NAMALWA (cell line): Measurements from ENCODE around the gene CDC16.

Experiments used
- DNase-seq: peaks from one replicate; pipeline ENCODE4 v3.0.0-alpha.2; 2015; ENCODE audit warnings: low spot score

CDC16 gene

DNA sequence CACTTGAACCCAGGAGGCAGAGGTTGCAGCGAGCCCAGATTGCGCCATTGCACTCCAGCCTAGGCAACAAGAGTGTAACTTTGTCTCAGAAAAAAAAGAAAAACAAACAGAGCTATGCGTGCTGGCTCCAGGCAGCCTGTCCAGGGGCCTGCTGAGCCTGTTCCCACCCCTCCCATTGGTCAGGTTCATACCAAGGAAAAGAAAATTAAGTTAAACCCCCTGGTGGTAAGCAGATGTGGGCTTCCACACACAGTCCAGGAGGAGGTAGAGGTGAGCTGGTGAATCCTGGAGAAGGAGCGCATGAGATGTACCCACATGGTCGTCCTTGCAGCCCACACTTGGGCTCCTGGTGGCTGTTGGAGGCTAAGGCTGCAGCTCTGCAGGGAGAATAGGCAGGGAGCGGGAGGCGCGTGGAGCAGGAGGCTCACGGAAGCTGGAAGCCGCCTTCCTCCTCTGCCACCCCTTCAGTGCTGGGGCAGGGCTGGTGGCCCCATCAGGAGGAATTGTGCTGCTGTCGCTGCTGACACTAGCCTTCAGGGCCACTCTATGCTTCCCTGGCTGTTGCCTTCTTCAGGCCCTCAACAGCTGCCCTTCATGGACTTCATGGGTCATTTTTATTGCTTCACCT, 69.1 kb downstream of the CDC16 start:
- no peak for DNase-seq

DNA sequence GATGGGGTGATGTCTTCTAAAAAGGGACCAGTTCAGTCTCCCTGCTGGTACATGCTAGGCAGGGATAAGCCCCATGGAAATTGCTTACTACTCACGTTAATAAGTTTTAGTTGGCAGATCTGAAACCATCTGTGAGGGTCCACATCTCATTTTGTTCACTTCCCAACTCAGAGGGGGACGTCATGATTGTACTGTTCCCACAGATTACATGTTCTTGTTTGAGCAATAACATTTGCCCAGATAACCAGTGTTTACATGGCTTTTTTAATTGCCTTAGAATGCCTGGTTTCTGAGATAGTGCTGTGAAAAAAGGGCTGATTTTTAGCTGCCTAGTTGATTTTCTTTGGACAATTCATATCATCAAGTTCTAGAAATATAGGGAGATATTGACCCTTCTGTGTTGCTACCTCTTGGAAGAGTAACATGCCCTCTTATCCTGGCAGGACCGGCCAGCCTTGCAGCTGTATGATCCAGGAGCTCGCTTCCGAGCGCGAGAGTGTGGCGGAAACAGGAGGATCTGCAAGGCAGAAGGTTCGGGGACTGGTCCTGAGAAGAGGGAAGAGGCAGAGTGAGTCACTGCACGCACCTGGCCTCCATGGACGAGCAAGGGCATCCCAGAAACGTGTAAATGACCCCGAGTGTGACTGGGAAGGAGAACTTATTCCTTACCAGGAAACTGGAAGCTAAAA, 69.8 kb downstream of the CDC16 start:
- no peak for DNase-seq

DNA sequence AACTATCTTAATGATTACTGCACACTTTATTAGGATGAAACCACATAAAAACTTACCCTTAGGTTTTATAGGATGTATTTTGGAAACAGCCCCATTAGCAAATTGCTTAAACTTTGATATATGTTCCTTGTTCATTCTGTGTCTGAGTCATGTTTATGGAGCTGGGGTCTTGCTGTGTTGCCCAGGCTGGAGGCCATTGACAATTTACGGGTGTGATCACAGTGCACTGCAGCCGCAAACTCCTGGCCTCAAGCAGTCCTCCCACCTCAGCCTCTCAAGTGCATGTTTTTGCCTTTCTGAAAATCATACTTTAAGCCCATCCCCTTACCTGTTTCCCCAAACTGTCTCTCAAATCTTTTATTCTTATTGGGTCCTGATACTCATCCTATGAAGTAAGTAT, 74.4 kb downstream of the CDC16 start:
- DNase-seq: no peak

DNA sequence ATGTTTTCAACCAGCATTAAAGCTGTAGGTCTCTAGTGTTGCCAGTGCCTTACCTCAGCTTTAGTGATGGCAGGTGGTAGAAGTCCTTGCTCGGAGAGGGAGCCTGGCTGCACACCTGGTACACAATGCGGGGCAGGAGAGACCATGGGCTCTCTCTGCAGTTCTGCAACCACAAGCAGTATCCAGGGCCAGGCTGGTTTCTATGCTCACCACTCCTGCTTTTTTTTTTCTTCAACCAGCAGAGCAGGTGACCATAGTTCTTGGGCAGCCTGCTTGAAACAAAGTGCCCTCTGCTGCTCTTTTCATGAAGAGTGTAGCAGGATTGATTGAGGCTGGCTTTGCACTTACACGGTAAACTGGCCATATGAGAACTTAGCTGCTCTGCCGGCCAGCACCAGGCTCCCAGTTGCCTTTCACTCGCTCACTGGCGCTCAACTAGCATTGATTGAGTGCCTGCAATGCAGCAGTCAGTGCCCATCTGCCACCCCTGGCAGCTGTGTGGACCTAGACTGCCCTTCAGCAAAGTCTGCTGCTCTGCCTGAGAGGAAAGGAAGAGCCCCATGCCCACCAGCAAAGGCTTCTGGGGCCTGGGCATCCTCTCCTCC, 75.2 kb downstream of the CDC16 start:
- no peak for DNase-seq

DNA sequence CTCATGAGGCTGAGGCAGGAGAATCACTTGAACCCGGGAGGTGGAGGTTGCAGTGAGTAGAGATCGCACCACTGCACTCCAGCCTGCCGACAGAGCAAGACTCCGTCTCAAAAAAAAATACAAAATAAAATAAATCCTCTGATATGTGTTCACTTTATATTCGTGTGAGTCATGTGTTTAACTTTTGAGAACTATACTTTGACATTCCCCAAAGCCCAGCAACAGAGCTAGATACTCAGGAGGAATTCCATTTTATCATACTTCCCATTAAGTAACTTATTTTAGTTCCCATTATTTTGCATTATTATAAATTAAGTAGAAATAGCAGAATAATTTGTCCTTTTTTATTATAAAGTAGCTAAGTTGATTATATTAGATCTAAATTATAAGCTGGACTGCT, 76.3 kb downstream of the CDC16 start:
- no peak for DNase-seq

DNA sequence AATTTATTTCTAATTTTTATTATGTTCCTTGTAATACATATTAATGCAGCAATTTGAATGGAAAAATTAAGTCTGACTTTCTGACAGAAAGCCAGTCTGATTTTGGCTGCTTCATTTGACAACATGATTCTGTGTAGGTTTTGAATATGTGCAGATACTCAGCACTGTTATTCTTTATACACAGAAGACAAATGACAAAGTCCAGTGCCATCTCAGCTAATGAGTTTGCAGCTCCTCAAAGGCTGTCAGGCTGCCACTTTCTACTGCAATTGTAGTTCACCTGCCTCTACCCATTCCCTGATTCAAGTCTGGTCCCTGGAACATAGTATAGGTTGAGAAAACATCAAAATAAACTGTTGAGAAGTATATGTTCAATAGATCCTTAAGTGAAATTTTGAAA, 76.7 kb downstream of the CDC16 start:
- DNase-seq: peak; percentile 38

DNA sequence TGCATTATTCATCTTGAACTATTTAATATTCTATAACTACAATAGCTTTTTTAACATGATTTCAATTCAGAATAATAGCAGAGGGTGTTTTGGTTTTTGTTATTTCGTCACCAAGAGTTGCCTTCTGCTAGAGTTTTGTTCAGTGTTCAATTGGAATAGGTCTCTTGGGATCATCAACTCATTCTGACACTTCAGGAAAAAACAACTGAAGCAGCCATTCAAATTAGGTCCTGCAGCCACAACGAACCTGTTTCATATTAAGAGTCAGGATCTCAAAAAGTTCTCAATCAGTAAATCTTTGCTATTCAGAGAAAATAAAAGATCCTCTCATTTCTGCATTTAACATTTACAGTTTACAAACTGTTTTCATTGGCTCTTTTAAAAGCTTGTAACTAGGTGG, 77.2 kb downstream of the CDC16 start:
- no peak for DNase-seq

DNA sequence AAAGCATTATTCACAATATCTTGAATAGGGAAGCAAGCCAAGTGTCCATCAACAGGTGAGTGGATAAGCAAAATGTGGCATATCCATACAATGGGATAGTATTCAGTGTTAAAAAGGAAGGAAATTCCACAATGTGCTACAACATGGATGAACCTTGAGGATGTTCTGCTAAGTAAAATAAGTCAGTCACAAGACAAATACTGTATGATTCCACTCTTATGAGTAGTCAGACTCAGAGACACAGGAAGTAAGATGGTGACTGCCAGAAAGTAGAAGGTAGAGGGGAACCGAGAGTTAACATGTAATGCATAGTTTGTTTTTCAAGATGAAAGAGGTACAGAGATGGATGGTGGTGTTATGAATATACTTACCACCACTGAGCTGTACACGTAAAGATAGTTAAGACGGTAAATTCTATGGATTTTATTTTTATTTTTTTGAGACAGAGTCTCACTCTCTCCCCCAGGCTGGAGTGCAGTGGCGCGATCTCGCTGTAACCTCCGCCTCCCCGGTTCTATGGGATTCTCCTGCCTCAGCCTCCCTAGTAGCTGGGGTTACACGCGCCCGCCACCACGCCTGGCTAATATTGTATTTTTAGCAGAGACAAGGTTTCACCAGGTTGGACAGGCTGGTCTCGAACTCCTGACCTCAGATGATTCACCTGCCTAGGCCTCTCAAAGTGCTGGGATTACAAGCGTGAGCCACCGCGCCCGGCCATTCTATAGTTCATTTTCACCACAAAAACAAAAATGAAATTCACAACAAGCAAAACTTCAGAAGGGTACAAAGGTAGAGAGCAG, 78.6 kb downstream of the CDC16 start:
- DNase-seq: peak; percentile 73

DNA sequence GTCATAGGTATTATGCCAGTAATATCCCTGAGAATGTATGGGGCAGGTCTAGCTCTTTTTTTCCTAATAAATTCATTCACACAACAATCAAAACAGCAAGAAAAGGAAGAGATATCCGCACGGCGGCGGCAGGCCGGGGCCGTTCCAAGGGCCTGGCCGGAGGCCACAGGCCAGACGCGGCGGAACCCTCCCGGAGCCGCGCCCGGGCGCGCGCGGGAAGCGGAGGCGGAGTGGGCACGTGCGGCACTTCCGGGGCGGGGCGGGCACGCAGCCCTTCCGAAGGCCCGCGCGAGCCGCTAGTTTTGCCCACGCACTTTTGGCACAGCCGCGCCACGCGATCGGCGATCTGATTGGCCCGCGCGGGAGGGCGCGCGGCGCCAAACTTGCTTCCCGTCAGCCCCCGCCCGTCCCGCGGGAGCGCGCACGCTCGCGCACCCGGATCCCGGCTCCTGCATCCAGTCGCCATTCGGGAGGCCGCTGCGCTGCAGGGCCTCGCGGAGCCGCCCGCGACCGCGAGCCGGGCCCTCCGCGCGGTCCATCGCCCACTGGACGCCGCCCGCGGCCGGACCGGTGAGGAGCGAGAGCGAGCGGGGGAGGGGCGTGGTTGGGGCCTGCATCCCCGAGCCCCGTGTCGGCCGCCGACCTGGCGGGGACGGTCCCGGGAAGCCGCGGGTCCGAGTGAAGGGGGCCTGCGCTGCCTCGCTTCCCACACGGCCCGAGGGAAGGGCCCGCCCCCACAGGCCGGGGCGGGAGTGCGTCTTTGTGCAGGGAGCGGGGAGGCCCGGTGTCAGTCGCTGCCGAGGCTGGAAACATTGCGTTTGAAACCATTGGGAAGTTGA, 79.6 kb downstream of the CDC16 start, which contains the start of gene CHAMP1:
Gene CHAMP1, plus strand, starts transcription at position 430 of the 839 bp plus-strand sequence. CDS start 9,340 bp downstream, outside the sequence.
- peak; percentile 95 for DNase-seq

DNA sequence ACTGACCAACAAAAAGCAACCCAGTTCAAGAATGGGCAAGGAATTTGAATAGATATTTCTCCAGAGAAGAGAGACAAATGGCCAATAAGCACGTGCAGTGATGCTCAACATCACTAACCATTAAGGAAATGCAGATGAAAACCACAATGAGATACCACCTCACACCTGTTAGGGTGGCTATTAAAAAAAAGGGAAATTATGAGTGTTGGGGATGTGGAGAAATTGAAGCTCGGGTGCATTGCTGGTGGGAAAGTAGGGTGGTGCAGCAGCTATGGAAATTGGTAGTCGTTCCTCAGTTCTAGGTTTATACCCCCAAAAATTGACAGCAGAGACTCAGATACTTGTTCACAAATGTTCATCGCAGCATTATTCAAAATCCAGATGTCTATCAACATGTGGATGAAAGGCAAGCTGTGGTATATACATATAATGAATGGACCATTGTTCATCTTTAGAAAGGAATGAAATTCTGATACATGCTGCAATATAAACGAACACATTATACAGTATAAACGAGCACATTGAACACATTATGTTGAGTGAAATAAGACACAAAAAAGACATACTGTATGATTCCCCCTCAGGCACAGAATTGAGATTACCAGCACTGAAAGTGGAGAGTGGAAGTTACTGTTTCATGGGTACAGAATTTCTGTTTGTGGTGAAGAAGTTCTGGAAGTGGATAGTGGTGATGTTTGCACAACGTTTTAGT, 80.5 kb downstream of the CDC16 start:
- peak; percentile 80 for DNase-seq

DNA sequence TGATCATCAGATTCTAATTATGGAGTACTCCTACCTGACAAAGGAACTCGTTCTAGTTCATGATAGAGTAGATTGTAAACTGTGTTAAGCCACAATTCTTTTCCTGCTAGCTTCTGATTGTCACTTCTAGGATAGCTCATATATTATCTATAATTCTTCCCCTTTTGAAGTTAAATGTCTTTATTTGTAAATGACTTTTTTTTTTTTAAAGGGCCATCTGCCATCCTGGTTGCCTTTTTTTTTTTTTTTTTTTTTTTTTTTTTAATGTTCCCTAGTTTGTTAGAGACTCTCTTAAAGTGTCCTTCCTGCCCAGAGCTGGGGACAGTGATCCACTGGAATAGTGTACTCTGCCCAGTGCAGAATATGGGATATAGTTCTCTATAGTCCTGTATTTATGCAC, 83.9 kb downstream of the CDC16 start:
- DNase-seq: no peak

DNA sequence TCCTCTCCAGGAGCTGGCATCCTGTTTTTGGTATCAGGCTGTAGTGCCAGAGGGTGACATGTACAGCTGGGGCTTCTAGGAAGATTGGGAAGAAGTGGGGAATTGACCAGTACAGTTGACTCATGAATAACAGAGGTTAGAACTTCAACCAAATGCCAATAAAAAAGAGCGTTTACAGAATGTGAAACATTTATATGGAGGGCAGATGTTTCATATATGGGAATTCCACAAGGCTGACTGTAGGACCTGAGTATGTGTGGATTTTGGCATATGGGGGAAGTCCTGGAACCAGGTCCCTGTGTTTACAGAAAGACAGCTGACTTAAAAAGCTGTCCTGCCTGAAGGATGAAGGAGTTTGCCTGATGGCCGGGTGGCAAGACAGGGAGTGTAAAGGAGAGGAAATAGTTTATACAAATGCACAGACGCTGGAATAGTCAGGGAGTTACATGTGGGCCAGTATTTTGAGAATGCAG, 84.8 kb downstream of the CDC16 start:
- no peak for DNase-seq

DNA sequence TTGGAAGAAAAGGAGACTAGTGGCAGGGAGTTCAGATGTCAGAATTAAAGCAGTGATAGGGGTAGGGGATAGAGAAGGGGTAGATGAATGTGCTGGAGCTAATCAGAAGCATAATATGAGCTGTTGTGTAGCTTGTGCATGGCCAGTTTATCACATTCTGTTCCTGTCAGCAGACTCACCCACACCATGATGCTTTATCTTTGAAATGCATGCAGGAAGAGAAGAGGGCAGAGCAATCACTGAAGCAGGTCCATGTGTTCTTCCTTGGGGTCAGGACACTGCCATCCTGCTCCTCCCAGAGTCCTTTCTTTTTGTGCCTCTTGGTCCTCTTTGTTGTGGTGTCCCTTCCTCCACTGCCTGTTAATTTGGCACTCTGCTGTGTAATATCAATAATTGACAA, 85.4 kb downstream of the CDC16 start:
- DNase-seq: no peak

DNA sequence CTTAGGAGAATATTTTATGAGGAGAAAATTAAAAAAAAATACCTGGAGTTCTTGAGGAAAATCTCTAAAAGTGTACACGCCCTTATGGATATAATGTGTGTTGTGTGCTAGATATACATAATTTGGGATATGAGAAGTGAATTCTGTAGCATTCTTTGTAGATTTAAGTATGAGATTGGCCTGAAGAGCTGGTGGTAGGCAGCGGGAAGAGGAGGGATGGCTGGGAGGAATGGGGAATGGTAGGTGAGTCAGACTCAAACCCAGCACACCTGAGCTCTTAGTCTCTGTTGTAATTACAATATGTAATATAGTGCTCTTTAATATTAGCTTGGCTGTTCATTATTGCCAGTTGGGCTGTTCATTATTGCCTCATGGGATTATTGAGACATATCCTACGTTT, 86.6 kb downstream of the CDC16 start:
- DNase-seq: no peak
